Measurements from ENCODE around the gene ZCCHC10.
"Not testable (repeated sequence)": the region's sequence is repeated elsewhere in the genome, so short reads cannot be mapped to it uniquely, and the experiment has no call there.

The ZCCHC10 gene

GRCh38 chr5:132979976-132980375 lies 46.4 kb downstream of the ZCCHC10 start:
- Mint-ChIP-seq H3K36me3 (peaks cover 4 to 5% of the 10 kb centered on the region in 2 donors), H3K4me3 (no peak overlapping the region), H3K27ac (no peak overlapping the region), H3K9me3 (peaks cover 4 to 7% of the 10 kb centered on the region in 2 donors), H3K4me1 (peaks cover 4 to 9% of the 10 kb centered on the region in 2 donors), H3K27me3 (no peaks in the 10 kb centered on the region)
- ATAC-seq (replicated peaks) (no peak), DNase-seq (no peak)

- no peak overlapping the region for H3K27ac Mint-ChIP-seq
- H3K4me1 Mint-ChIP-seq: peaks cover 4 to 9% of the 10 kb centered on the region in 2 donors
- DNase-seq (no peak), ATAC-seq (replicated peaks) (peak; percentile 69 to 85)
- no peaks in the 10 kb centered on the region for H3K27me3 Mint-ChIP-seq
- peaks cover 4 to 7% of the 10 kb centered on the region in 2 donors for H3K9me3 Mint-ChIP-seq
- peaks cover 4 to 5% of the 10 kb centered on the region in 2 donors for H3K36me3 Mint-ChIP-seq
- no peak overlapping the region for H3K4me3 Mint-ChIP-seq
Observed at GRCh38 chr5:132979367-132979940, 46.9 kb downstream of the ZCCHC10 start.

DNA sequence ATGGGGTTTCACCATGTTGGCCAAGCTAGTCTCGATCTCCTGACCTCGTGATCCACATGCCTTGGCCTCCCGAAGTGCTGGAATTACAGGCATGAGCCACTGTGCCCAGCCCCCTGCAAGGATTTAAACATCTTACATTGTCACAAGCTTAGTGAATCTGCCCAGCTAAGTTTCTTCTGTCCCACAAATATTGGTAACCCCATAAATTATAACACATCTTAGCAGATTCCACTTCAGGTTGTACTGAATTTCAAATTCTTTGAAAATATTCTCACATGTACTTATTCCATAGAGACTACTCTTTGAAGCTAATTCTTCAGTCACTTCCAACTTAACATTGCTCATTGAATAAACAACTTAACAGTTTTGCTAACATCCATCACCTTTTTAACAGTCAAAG lies 49.5 kb downstream of the ZCCHC10 start:
- Mint-ChIP-seq H3K36me3 (peaks cover 4 to 5% of the 10 kb centered on the region in 2 donors), H3K4me3 (no peak overlapping the region), H3K4me1 (peaks cover 4 to 9% of the 10 kb centered on the region in 2 donors), H3K27ac (no peak overlapping the region), H3K9me3 (peaks cover 4 to 7% of the 10 kb centered on the region in 2 donors), H3K27me3 (no peaks in the 10 kb centered on the region)
- ATAC-seq (replicated peaks) (no peak), DNase-seq (no peak)

- DNase-seq; H3K4me3 Mint-ChIP-seq; H3K4me1 Mint-ChIP-seq; H3K9me3 Mint-ChIP-seq; H3K27ac Mint-ChIP-seq; H3K36me3 Mint-ChIP-seq; H3K27me3 Mint-ChIP-seq; ATAC-seq (replicated peaks): not testable (repeated sequence)
Observed at GRCh38 chr5:132972436-132972828, 53.9 kb downstream of the ZCCHC10 start.

GRCh38 chr5:132971483-132972435 lies 54.6 kb downstream of the ZCCHC10 start:
- no peaks in the 10 kb centered on the region for H3K27me3 Mint-ChIP-seq
- no peak overlapping the region for H3K27ac Mint-ChIP-seq
- ATAC-seq (replicated peaks): no peak
- no peak overlapping the region for H3K4me3 Mint-ChIP-seq
- peaks cover under 1% of the 10 kb centered on the region in 2 donors for H3K9me3 Mint-ChIP-seq
- DNase-seq: no peak
- H3K4me1 Mint-ChIP-seq: no peaks in the 10 kb centered on the region
- peaks cover under 1 to 1% of the 10 kb centered on the region in 2 donors for H3K36me3 Mint-ChIP-seq

- Mint-ChIP-seq H3K9me3 (no peaks in the 10 kb centered on the region), H3K36me3 (no peaks in the 10 kb centered on the region), H3K4me1 (peaks cover 0 to 28% of the 10 kb centered on the region in 2 donors), H3K27me3 (no peaks in the 10 kb centered on the region), H3K4me3 (no peak overlapping the region), H3K27ac (no peak overlapping the region)
- ATAC-seq (replicated peaks) (no peak), DNase-seq (no peak)
Observed at GRCh38 chr5:132965120-132965519, 61.2 kb downstream of the ZCCHC10 start.

- peak; percentile 95 for DNase-seq
- Mint-ChIP-seq H3K27ac (peak within 1 kb of the TSS; percentile 97), H3K4me1 (peaks cover 3 to 39% of the 10 kb centered on the region in 2 donors), H3K27me3 (no peaks in the 10 kb centered on the region), H3K4me3 (peak within 1 kb of the TSS; percentile 82 to 91), H3K9me3 (no peaks in the 10 kb centered on the region), H3K36me3 (peaks cover 0 to 4% of the 10 kb centered on the region in 2 donors)
- peak; percentile 94 to 95 for ATAC-seq (replicated peaks)
Observed at GRCh38 chr5:132963171-132964104, 62.9 kb downstream of the ZCCHC10 start, which contains the start of gene AFF4. TSS of gene AFF4 (minus strand) at chr5:132963634. CDS start at chr5:132937189, 26,445 bp downstream.

- H3K9me3 Mint-ChIP-seq: no peaks in the 10 kb centered on the region
- no peaks in the 10 kb centered on the region for H3K27me3 Mint-ChIP-seq
- peaks cover 0 to 4% of the 10 kb centered on the region in 2 donors for H3K36me3 Mint-ChIP-seq
- H3K4me3 Mint-ChIP-seq: peak overlapping the region; percentile 82 to 91
- no peak for ATAC-seq (replicated peaks)
- peaks cover 3 to 43% of the 10 kb centered on the region in 2 donors for H3K4me1 Mint-ChIP-seq
- H3K27ac Mint-ChIP-seq: peak overlapping the region; percentile 97
- DNase-seq: no peak
Observed at GRCh38 chr5:132962429-132963021, 63.8 kb downstream of the ZCCHC10 start.

DNA sequence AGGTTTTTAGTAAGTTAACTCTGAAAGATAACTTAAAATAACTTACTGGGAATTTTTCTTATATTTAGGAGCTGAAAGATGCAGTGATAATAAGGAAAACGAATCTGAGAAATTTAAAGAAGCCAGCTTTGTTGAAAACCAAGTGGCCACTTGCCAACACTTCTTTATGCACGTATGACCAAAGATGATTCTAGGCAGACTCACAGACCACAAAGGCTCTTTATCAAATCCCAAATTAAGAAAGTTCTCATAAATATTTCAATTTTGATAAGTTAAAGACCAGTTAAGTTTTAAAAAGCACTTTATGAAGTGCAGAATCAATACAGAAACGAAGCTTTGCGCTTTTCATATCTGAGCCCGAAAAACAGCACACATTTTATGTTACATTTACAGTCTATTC lies 64.5 kb downstream of the ZCCHC10 start:
- peak overlapping the region; percentile 82 to 91 for H3K4me3 Mint-ChIP-seq
- H3K4me1 Mint-ChIP-seq: peaks cover 3 to 43% of the 10 kb centered on the region in 2 donors
- ATAC-seq (replicated peaks) (no peak), DNase-seq (no peak)
- H3K27me3 Mint-ChIP-seq: no peaks in the 10 kb centered on the region
- H3K9me3 Mint-ChIP-seq: no peaks in the 10 kb centered on the region
- peaks cover 0 to 4% of the 10 kb centered on the region in 2 donors for H3K36me3 Mint-ChIP-seq
- H3K27ac Mint-ChIP-seq: peak overlapping the region; percentile 97

- H3K27ac Mint-ChIP-seq: not testable (repeated sequence)
- peaks cover 3 to 47% of the 10 kb centered on the region in 2 donors for H3K4me1 Mint-ChIP-seq
Observed at GRCh38 chr5:132961123-132961815, 65.1 kb downstream of the ZCCHC10 start.

GRCh38 chr5:132956166-132956799 lies 70.1 kb downstream of the ZCCHC10 start:
- not testable (repeated sequence) for H3K27me3 Mint-ChIP-seq; H3K9me3 Mint-ChIP-seq; H3K27ac Mint-ChIP-seq; H3K4me3 Mint-ChIP-seq; DNase-seq; ATAC-seq (replicated peaks)
- peaks cover 20 to 25% of the 10 kb centered on the region in 2 donors for H3K36me3 Mint-ChIP-seq
- H3K4me1 Mint-ChIP-seq: peaks cover 29 to 63% of the 10 kb centered on the region in 2 donors

More at GRCh38 chr5:132961123-132961815, 65.1 kb downstream of the ZCCHC10 start:
- ATAC-seq (replicated peaks); H3K9me3 Mint-ChIP-seq; H3K36me3 Mint-ChIP-seq; DNase-seq; H3K27me3 Mint-ChIP-seq: not testable (repeated sequence)
- H3K4me3 Mint-ChIP-seq: peak overlapping the region; percentile 25 to 82

DNA sequence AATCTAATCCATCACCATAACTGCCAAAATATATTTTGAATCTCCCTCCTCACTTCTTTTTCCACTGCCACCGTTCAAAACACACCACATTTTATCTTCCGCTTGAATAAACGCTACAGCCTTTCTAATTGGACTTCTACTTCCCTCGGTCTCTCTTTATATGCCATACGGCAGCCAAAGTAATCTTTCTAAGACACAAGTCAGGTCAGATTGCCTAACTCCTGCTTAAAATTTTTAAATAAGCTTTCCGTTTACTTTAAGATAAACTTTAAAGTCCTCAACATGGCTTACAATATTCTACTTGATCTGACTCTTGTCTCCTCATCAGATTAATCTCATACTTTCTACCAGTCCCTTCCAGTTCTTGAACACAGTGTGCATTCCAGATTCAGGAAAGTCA lies 72.6 kb downstream of the ZCCHC10 start:
- no peak for ATAC-seq (replicated peaks)
- H3K27me3 Mint-ChIP-seq: no peaks in the 10 kb centered on the region
- DNase-seq: no peak
- H3K36me3 Mint-ChIP-seq: peaks cover 22 to 34% of the 10 kb centered on the region in 2 donors
- H3K4me1 Mint-ChIP-seq: peaks cover 30 to 54% of the 10 kb centered on the region in 2 donors
- H3K9me3 Mint-ChIP-seq: no peaks in the 10 kb centered on the region
- no peak overlapping the region for H3K4me3 Mint-ChIP-seq
- no peak overlapping the region for H3K27ac Mint-ChIP-seq

DNA sequence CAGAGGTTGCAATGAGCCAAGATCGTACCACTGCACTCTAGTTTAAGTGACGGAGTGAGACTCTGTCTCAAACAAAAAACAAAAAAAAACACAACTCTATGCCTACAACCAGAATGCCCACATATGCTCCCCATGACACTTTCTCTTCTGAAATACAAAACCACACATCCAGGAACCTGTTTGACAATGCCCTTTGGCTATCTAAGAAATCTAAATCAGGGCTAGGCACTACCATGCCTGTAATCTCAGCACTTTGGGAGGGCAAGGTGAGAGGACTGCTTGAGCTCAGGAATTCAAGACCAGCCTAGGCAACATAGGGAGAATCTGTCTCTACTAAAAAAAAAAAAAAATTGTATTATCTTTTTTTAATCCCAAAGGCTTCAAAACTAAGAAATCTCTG lies 73.5 kb downstream of the ZCCHC10 start:
- Mint-ChIP-seq H3K4me1 (peaks cover 33 to 53% of the 10 kb centered on the region in 2 donors), H3K27me3 (no peaks in the 10 kb centered on the region), H3K27ac (no peak overlapping the region), H3K36me3 (peaks cover 22 to 37% of the 10 kb centered on the region in 2 donors), H3K4me3 (no peak overlapping the region), H3K9me3 (no peaks in the 10 kb centered on the region)
- DNase-seq: no peak
- ATAC-seq (replicated peaks): no peak

All from stimulated activated naive B cell treated with anti-CD40 and anti-IgM and Interleukin-4, amounts not matched to agents 10 μg/mL and 1 μg/mL and 100 μg/mL, for 72 hours (primary cell).